Naive thymus-derived CD4-positive, alpha-beta T cell (primary cell): ENCODE results near the gene PBX3. TPM values are rescaled to one million over a fixed set of nuclear protein-coding genes. Genes with fewer than 3 reads are reported as not detected.

Experiments used
- ATAC-seq: fragments of 150-1000 bp; cut with Tn5 transposase; 2 replicates; pipeline ENCODE4 v1.10.0; 2021; ENCODE audit warnings: mild to moderate bottlenecking, moderate library complexity
- CTCF ChIA-PET: fragments of 350-600 bp; sonication (Branson Sonifier 250); formaldehyde crosslinking; loops from one replicate; lab custom pipeline; 2021; ENCODE audit warnings: antibody characterized with exemption; lab: Charles Lee
- POLR2A ChIA-PET: fragments of 350-600 bp; sonication (Branson Sonifier 250); formaldehyde crosslinking; loops from one replicate; lab custom pipeline; 2021; ENCODE audit warnings: antibody characterized with exemption, inconsistent platforms; lab: Charles Lee
- DNase-seq, 9 donors: peaks; one replicate each; pipeline versions ENCODE4 v3.0.0 to v3.0.0-alpha.2; 2020 to 2022; ENCODE audit warnings: mixed read lengths in 1 of 9
- H3K27ac ChIP-seq: one replicate; pipeline ENCODE4 v1.7.0; 2013; ENCODE audit warnings: mild to moderate bottlenecking, low read depth, low read length, moderate library complexity
- H3K27me3 ChIP-seq, 2 donors: one replicate each; pipeline ENCODE4 v1.7.0; 2013; ENCODE audit warnings: low read length in 2 of 2, mild to moderate bottlenecking in 2 of 2, moderate library complexity in 2 of 2; ENCODE audit not compliant: control insufficient read depth in 2 of 2, insufficient read depth in 2 of 2
- H3K36me3 ChIP-seq, 3 experiments: 1 replicate in 2 of 3; 2 replicates in 1 of 3; pipeline ENCODE4 v1.7.0; 2013; ENCODE audit warnings: low read length in 3 of 3, mild to moderate bottlenecking in 3 of 3, moderate library complexity in 1 of 3; ENCODE audit not compliant: insufficient read depth in 3 of 3, control insufficient read depth in 2 of 3
- H3K4me1 ChIP-seq, 2 donors: one replicate each; pipeline ENCODE4 v1.7.0; 2013; ENCODE audit warnings: low read length in 2 of 2, mild to moderate bottlenecking in 2 of 2, moderate library complexity in 1 of 2; ENCODE audit not compliant: control insufficient read depth in 2 of 2, insufficient read depth in 2 of 2
- H3K4me3 ChIP-seq: 2 replicates; pipeline ENCODE4 v1.7.0; 2013; ENCODE audit warnings: mild to moderate bottlenecking, low read length
- H3K9me3 ChIP-seq, 3 experiments: 1 replicate in 2 of 3; 2 replicates in 1 of 3; pipeline ENCODE4 v1.7.0; 2013; ENCODE audit warnings: low read length in 3 of 3; ENCODE audit not compliant: control insufficient read depth in 2 of 3
- H3K27ac Mint-ChIP-seq, 9 donors: one replicate each; pipeline ENCODE4 v1.8.0; 2020 to 2022; ENCODE audit warnings: mixed read lengths in 9 of 9, mild to moderate bottlenecking in 8 of 9, moderate library complexity in 5 of 9, inconsistent platforms in 2 of 9
- H3K27me3 Mint-ChIP-seq, 5 donors: one replicate each; pipeline ENCODE4 v1.8.0; 2021 to 2022; ENCODE audit warnings: mixed read lengths in 5 of 5, mild to moderate bottlenecking in 1 of 5
- H3K36me3 Mint-ChIP-seq, 5 donors: one replicate each; pipeline ENCODE4 v1.8.0; 2020 to 2022; ENCODE audit warnings: mixed read lengths in 5 of 5, mild to moderate bottlenecking in 3 of 5, inconsistent platforms in 1 of 5
- H3K4me1 Mint-ChIP-seq, 7 donors: one replicate each; pipeline ENCODE4 v1.8.0; 2020 to 2022; ENCODE audit warnings: mixed read lengths in 7 of 7, mild to moderate bottlenecking in 3 of 7, inconsistent platforms in 1 of 7
- H3K4me3 Mint-ChIP-seq, 10 donors: one replicate each; pipeline ENCODE4 v1.8.0; 2020 to 2022; ENCODE audit warnings: mild to moderate bottlenecking in 10 of 10, mixed read lengths in 10 of 10, moderate library complexity in 6 of 10, inconsistent platforms in 2 of 10
- H3K9me3 Mint-ChIP-seq, 11 donors: one replicate each; pipeline ENCODE4 v1.8.0; 2020 to 2022; ENCODE audit warnings: mixed read lengths in 11 of 11, mild to moderate bottlenecking in 4 of 11, inconsistent platforms in 1 of 11, moderate library complexity in 1 of 11
- intact Hi-C, 2 donors: fragments of 100-400 bp; cut with micrococcal nuclease; formaldehyde crosslinking; loops; one replicate each; pipeline ENCODE4 v1.15.1; 2023
- polyA plus RNA-seq, 2 donors: library from polyadenylated mRNA; unstranded; fragments of 300-500 nt; fragmentation: Illumina TruSeq; gene quantifications; one replicate each; pipeline ENCODE4 v1.2.3, GENCODE V29; 2021
- total RNA-seq, 6 experiments: library from RNA in 5 of 6; stranded (reverse) in 5 of 6; gene quantifications; 1 replicate in 5 of 6; 2 replicates in 1 of 6; pipeline ENCODE4 v1.2.3 and lab custom pipeline; 2021 to 2026

Gene PBX3
- total and polyA plus RNA-seq, 7 experiments from 2014 or later: 3.6 to 38.1 (median 18.9) TPM

DNA sequence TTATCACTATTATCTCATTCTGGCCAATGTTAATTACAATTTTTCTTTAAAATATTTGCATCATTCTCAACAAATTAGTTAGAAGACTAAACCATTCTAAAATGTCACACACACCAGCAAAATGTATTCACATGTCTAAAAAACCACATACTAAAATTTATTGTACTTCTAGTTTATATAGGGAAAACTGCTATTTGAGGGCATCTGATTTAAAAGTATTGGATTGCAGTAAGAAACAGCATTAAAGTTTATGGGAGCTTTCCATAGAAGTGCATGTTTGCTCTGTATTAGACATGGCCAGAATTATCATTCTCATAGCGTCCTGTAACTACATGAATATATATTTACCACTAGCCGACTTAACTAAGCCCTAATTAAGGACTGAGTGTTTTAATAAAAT lies 150.3 kb downstream of the PBX3 start:
- Histone ChIP-seq H3K27me3 (no peaks in the 10 kb centered on the region), H3K4me1 (no peaks in the 10 kb centered on the region), H3K4me3 (no peak overlapping the region), H3K36me3 (no peaks in the 10 kb centered on the region), H3K9me3 (no peaks in the 10 kb centered on the region), H3K27ac (no peak overlapping the region)
- H3K9me3 Mint-ChIP-seq: no peaks in the 10 kb centered on the region
- ATAC-seq (no peak), DNase-seq (no peak)
- peaks cover 0 to 18% (median 0%) of the 10 kb centered on the region in 7 donors for H3K4me1 Mint-ChIP-seq
- H3K27ac Mint-ChIP-seq: no peak overlapping the region
- intact Hi-C loops: no loop called here
- POLR2A ChIA-PET: no interaction called here
- no peaks in the 10 kb centered on the region for H3K36me3 Mint-ChIP-seq
- no peak overlapping the region for H3K4me3 Mint-ChIP-seq
- H3K27me3 Mint-ChIP-seq: peaks cover 0 to 20% (median 0%) of the 10 kb centered on the region in 5 donors
- CTCF ChIA-PET: no interaction called here

DNA sequence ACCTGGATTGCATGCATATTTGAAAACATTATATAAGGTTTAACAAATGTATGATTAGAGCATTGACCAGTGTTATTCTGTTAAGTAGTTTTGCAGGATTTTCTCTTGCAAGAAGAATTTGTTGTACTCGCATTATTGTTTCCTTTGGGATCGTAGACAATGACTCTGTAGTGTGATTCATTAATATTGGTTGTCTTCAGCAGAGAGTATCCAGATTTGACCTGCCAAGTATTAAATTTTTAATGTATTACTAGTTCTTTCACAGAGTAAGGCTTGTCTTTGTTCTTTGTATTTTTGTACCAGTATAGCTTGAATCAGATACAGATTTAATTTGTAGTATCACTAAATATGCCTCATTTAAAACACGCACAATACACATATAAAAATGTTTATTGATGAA lies 155.0 kb downstream of the PBX3 start:
- POLR2A ChIA-PET: no interaction called here
- no peak overlapping the region for H3K4me3 ChIP-seq
- no peaks in the 10 kb centered on the region for H3K9me3 ChIP-seq
- H3K27me3 ChIP-seq: no peaks in the 10 kb centered on the region
- peaks cover 0 to 3% (median 0%) of the 10 kb centered on the region in 5 donors for H3K36me3 Mint-ChIP-seq
- H3K27me3 Mint-ChIP-seq: peaks cover 0 to 20% (median 0%) of the 10 kb centered on the region in 5 donors
- no peak overlapping the region for H3K27ac Mint-ChIP-seq
- CTCF ChIA-PET: no interaction called here
- no peaks in the 10 kb centered on the region for H3K4me1 ChIP-seq
- H3K36me3 ChIP-seq: no peaks in the 10 kb centered on the region
- peaks cover 0 to 9% (median 4%) of the 10 kb centered on the region in 7 donors for H3K4me1 Mint-ChIP-seq
- H3K27ac ChIP-seq: no peak overlapping the region
- ATAC-seq (no peak), DNase-seq (no peak)
- no peak overlapping the region for H3K4me3 Mint-ChIP-seq
- intact Hi-C loops: no loop called here
- no peaks in the 10 kb centered on the region for H3K9me3 Mint-ChIP-seq

DNA sequence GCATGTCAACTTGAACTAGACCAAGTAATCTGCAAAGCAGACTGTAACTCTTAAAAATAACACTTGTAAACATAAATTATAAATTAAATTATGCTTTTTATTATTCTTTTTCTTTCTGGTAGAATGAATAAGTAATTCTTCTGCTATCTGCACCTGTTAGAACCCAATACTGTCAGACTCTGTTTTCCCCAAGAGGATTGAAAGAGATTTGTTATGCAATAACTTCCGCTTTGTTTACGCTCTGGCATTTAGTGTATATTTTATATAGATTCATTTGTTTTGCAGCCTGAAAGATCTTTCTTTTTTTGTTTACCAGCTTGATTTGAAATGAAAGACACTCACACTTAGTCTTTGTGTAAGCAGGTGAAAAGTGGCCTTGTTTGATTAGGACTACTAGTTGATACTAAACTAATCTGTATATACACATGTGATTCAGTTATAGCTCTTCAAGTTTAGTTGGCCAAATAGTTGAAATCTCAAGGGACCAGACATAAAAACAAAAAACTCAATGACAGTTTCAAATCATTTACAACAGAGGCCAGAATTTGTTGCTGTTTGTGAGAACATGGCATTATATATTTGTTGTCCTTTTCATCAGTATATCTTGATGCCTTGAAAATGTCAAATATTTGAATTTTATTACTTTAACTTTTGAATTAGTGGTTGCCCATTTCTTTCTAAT lies 155.8 kb downstream of the PBX3 start:
- H3K27me3 ChIP-seq: no peaks in the 10 kb centered on the region
- ChIA-PET POLR2A (no interaction called here), CTCF (no interaction called here)
- no peak for ATAC-seq
- Mint-ChIP-seq H3K9me3 (no peaks in the 10 kb centered on the region), H3K4me3 (no peak overlapping the region), H3K27ac (no peak overlapping the region), H3K4me1 (peaks cover 0 to 9% (median 4%) of the 10 kb centered on the region in 7 donors), H3K27me3 (peaks cover 0 to 20% (median 0%) of the 10 kb centered on the region in 5 donors), H3K36me3 (peaks cover 0 to 3% (median 0%) of the 10 kb centered on the region in 5 donors)
- H3K4me1 ChIP-seq: no peaks in the 10 kb centered on the region
- DNase-seq: no peak
- H3K27ac ChIP-seq: no peak overlapping the region
- H3K4me3 ChIP-seq: no peak overlapping the region
- H3K36me3 ChIP-seq: no peaks in the 10 kb centered on the region
- H3K9me3 ChIP-seq: no peaks in the 10 kb centered on the region
- intact Hi-C loops: no loop called here

DNA sequence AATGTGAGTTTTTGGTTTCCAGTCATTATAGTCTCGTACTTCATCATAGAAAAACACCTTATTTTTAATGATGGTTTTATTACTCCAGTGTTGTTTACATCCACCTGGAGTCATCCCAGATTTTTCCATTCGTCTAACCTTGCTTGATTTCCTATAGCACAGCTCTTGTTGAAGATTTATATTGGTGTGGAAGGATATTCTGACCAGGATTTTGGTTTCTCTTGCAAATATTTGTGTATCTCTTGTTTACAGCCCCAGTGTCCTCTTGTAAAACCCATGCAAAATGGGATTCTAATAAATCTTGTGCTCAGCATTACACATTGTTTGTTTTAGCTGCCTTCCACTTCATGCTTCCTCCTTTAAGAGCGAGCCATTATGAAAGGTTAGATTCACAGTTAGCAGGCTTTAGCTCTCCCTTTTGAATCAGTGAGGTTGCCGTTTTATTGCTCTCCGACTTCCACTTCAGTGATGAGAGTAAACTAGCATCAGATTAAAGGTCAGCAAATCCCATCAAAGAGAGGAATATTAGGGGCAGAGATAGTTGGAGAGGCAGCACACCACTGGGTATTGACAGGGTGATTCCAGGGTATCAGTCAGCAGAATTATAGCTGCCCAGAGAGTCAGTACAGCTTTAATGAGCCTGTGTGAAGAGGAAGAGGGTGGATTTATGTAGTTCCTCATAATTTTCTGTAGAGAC lies 157.1 kb downstream of the PBX3 start:
- no peak for DNase-seq
- Histone ChIP-seq H3K27me3 (no peaks in the 10 kb centered on the region), H3K4me1 (no peaks in the 10 kb centered on the region), H3K36me3 (no peaks in the 10 kb centered on the region), H3K4me3 (no peak overlapping the region), H3K27ac (no peak overlapping the region), H3K9me3 (no peaks in the 10 kb centered on the region)
- Mint-ChIP-seq H3K27me3 (peaks cover 0 to 22% (median 0%) of the 10 kb centered on the region in 5 donors), H3K36me3 (peaks cover 0 to 3% (median 0%) of the 10 kb centered on the region in 5 donors), H3K9me3 (no peaks in the 10 kb centered on the region), H3K27ac (no peak overlapping the region), H3K4me3 (no peak overlapping the region), H3K4me1 (peaks cover 0 to 10% (median 4%) of the 10 kb centered on the region in 7 donors)
- CTCF ChIA-PET: no interaction called here
- POLR2A ChIA-PET: interaction anchor here (0.7 kb wide), 1 partner anchor 62 kb away, joined by 3 read pairs; no protein-coding TSS in a partner anchor
- ATAC-seq: peak; percentile 73
- intact Hi-C loops: no loop called here

DNA sequence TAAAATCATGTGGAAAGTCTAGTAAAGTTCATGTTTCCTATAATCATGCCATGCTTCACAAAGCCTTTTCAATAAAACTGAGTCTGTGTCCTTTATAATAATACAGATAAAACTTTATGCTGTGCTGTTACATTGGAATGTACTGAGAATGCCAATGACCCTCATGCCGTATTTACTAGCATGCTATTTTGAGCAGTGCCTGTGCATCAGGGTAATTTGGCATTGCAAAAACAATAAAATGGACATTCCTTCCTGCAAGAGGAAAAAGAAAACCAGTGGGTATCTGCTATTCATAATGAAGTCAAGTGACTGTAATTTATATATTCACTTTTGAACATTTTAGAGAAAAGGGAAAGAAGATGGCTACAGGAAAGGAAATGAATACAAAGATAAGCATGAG lies 159.0 kb downstream of the PBX3 start:
- Mint-ChIP-seq H3K9me3 (no peaks in the 10 kb centered on the region), H3K27ac (no peak overlapping the region), H3K4me1 (peaks cover 0 to 10% (median 4%) of the 10 kb centered on the region in 7 donors), H3K36me3 (peaks cover 0 to 3% (median 0%) of the 10 kb centered on the region in 5 donors), H3K27me3 (peaks cover 0 to 21% (median 0%) of the 10 kb centered on the region in 5 donors), H3K4me3 (no peak overlapping the region)
- Histone ChIP-seq H3K4me3 (no peak overlapping the region), H3K9me3 (no peaks in the 10 kb centered on the region), H3K36me3 (no peaks in the 10 kb centered on the region), H3K4me1 (no peaks in the 10 kb centered on the region), H3K27ac (no peak overlapping the region), H3K27me3 (no peaks in the 10 kb centered on the region)
- no peak for ATAC-seq
- DNase-seq: no peak
- CTCF ChIA-PET: no interaction called here
- intact Hi-C loops: no loop called here
- POLR2A ChIA-PET: no interaction called here

DNA sequence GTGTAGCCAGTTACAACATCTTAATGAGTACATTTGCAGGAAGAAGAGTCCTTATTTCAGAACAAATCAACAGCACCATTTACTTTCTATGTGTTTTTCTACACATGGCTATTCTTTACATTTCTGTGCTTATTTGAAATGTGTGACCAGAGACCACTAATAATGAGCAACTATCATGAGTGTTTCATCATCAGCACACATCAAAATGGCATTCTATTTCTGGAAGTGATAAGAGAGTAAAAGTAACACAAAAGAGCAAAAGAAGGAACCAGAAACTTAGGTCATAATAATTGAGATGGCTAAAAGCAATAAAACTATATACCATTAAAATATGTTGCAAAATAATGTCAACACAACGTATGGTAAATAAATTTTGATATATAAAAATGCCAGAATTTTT lies 159.7 kb downstream of the PBX3 start:
- no peaks in the 10 kb centered on the region for H3K9me3 Mint-ChIP-seq
- peaks cover 0 to 18% (median 0%) of the 10 kb centered on the region in 5 donors for H3K27me3 Mint-ChIP-seq
- no peak for DNase-seq
- no peak for ATAC-seq
- H3K4me1 Mint-ChIP-seq: peaks cover 0 to 10% (median 4%) of the 10 kb centered on the region in 7 donors
- CTCF ChIA-PET: no interaction called here
- H3K36me3 Mint-ChIP-seq: peaks cover 0 to 3% (median 0%) of the 10 kb centered on the region in 5 donors
- no peak overlapping the region for H3K4me3 Mint-ChIP-seq
- H3K9me3 ChIP-seq: no peaks in the 10 kb centered on the region
- no peaks in the 10 kb centered on the region for H3K36me3 ChIP-seq
- intact Hi-C loops: no loop called here
- H3K4me3 ChIP-seq: no peak overlapping the region
- no peaks in the 10 kb centered on the region for H3K4me1 ChIP-seq
- POLR2A ChIA-PET: no interaction called here
- no peak overlapping the region for H3K27ac Mint-ChIP-seq
- H3K27me3 ChIP-seq: no peaks in the 10 kb centered on the region
- H3K27ac ChIP-seq: no peak overlapping the region
